HAP-1 (cell line): ENCODE measurements around the gene SLC6A6.
A peak's percentile ranks its signal among the peaks of the same experiment; 100 is the strongest.
"Not testable (repeated sequence)": the region's sequence is repeated elsewhere in the genome, so short reads cannot be mapped to it uniquely, and the experiment has no call there.

Experiments used
- DNase-seq, 2 experiments: peaks; one replicate each; pipeline ENCODE4 v3.0.0-alpha.2; 2016 to 2020; ENCODE audit warnings: low spot score in 2 of 2
- H3K27me3 ChIP-seq: fragments of 250-450 bp; sonication (Bioruptor Pico); 2 replicates; pipeline ENCODE4 v1.5.1; 2020; ENCODE audit warnings: low read depth, mild to moderate bottlenecking, moderate library complexity
- H3K36me3 ChIP-seq: fragments of 250-450 bp; sonication (Bioruptor Pico); replicated peaks from 2 replicates; pipeline ENCODE4 v1.5.1; 2020; ENCODE audit warnings: mild to moderate bottlenecking
- H3K4me1 ChIP-seq: fragments of 250-450 bp; sonication (Bioruptor Pico); 2 replicates; pipeline ENCODE4 v1.5.1; 2020; ENCODE audit warnings: mild to moderate bottlenecking
- H3K4me3 ChIP-seq: fragments of 250-450 bp; sonication (Bioruptor Pico); 2 replicates; pipeline ENCODE4 v1.5.1; 2020; ENCODE audit warnings: mild to moderate bottlenecking, moderate library complexity
- H3K9me3 ChIP-seq: fragments of 250-450 bp; sonication (Bioruptor Pico); 2 replicates; pipeline ENCODE4 v1.5.1; 2020; ENCODE audit warnings: mild to moderate bottlenecking, moderate library complexity
- in situ Hi-C: fragments of 300-500 bp; cut with MboI; formaldehyde crosslinking; loops from 3 replicates; pipeline ENCODE4 v1.14.3; 2020; ENCODE audit warnings: low sequenced_read_pairs, inconsistent platforms, mixed read lengths

SLC6A6 gene

DNA sequence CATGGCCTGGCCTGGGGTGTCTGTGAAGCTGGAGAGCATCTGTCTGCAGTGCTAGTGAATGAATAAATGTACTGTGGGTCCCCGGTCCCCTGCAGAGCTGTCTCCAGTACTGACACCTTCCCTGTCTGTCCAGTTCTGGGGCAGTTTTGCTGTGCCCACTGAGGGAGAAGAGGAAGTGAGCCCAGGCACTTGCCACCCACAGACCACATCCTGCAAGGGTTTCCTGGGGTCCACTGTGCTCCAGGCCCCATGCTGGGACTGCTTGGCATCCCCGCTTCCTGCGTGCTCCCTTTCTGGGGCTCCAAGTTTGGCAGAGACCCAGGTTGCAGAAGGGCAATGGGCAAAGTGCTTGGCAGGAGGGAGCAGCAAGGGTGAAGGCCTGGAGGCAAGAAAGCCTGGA lies 4.9 kb upstream of the SLC6A6 start:
- in situ Hi-C loops, result no loop called here
- no peak for DNase-seq
- Histone ChIP-seq H3K4me3 (no peak overlapping the region), H3K4me1 (peaks cover 4% of the 10 kb centered on the region), H3K9me3 (no peaks in the 10 kb centered on the region), H3K27me3 (no peaks in the 10 kb centered on the region), H3K36me3 (no peaks in the 10 kb centered on the region)

DNA sequence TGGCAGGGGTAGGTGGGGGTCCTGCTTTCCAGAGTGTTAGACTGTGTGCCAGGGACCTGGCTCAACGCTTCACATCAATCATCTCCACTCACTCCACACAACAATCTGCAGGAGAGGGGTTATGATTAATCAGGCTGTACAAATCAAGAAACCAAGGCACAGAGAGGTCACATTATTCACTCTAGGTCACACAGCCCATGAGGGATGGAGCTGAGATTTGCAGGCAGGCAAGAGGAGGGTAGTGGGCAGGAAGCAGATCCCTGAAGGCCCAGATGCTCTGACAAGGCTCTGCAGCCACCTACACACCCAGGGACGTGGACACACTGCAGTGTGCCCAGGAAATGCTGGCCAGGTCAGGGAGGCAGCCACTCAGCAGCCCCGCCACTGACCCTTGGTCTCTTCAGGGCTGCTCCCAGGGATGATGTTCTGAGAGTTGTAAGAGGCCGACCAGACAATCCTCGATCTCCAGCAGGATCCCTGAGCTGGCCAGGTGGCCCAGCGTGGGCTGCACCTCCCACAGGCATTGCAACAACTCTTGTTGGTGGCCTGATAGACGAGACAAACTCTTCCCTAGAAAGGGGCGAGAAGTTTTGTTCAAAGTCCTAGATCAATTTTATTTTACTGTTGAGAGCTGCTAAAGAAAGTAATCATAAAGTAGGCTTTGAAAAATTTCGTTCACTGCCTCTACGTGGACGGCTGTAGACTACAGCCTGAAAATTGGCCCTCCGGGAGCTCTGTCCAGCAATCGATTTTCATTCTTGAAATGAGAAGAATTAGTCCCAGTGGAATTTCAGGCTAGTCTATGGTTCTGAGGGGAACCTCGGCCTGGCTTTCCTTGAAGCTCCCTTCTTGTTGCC lies 4.2 kb upstream of the SLC6A6 start:
- no peak overlapping the region for H3K4me3 ChIP-seq
- no peaks in the 10 kb centered on the region for H3K27me3 ChIP-seq
- no peaks in the 10 kb centered on the region for H3K9me3 ChIP-seq
- no peak for DNase-seq
- H3K4me1 ChIP-seq, result peaks cover 4% of the 10 kb centered on the region
- in situ Hi-C loops, result no loop called here
- H3K36me3 ChIP-seq, result no peaks in the 10 kb centered on the region

DNA sequence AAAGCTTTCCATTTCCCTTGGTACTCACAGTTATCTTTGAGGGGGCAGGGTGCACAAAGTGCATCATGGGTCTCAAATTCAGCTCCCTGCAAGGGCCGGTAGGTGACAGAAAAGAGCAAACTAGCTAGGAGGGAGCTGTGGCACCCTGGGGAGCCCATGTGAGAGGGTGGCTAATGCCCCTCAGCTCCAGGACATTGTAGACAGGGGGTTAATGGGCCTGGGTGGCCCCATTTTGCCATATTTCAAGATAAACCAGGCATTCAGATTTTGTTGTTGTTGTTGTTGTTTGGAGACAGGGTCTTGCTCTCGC lies 3.7 kb upstream of the SLC6A6 start:
- H3K4me3 ChIP-seq, result no peak overlapping the region

DNA sequence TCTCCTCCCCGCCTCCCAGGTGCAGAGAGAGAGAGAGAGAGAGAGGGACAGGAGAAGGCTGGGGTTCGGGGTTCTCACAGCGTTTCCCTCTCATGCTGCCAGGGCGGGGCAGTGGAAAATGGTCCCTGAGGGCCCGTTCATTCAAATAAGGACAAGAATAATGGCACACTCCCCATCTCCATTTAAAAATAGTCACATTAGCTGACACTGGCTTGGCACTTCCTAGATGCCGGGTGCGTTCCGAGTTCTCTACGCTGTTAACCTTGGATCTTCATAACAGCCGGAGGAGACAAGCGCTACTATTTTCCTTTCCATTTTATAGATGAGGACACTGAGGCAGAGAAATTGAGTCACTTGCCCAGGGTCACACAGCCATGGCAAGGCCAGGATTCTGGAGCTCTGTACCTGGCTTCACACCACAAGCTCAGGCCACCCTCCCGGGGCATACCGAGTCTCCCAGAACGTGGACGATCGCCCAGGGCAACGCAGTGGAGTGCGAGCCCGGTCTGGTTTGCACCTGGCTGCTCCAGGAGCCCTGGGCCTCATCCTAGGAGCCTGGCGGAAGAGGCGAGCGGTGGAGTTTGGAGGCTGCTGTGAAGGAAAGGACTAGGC lies 608 bp upstream of the SLC6A6 start:
- H3K27me3 ChIP-seq, result no peaks in the 10 kb centered on the region
- H3K36me3 ChIP-seq, result no peaks in the 10 kb centered on the region
- H3K4me3 ChIP-seq, result peak overlapping the region; percentile 63
- H3K4me1 ChIP-seq, result peaks cover 9% of the 10 kb centered on the region
- in situ Hi-C loops, result no loop called here
- no peaks in the 10 kb centered on the region for H3K9me3 ChIP-seq
- DNase-seq, result no peak

More for the DNA sequence above, 3.7 kb upstream of the SLC6A6 start:
- DNase-seq, result no peak
- Histone ChIP-seq H3K27me3 (no peaks in the 10 kb centered on the region), H3K4me1 (peaks cover 4% of the 10 kb centered on the region), H3K9me3 (no peaks in the 10 kb centered on the region), H3K36me3 (no peaks in the 10 kb centered on the region)
- in situ Hi-C loops, result no loop called here

DNA sequence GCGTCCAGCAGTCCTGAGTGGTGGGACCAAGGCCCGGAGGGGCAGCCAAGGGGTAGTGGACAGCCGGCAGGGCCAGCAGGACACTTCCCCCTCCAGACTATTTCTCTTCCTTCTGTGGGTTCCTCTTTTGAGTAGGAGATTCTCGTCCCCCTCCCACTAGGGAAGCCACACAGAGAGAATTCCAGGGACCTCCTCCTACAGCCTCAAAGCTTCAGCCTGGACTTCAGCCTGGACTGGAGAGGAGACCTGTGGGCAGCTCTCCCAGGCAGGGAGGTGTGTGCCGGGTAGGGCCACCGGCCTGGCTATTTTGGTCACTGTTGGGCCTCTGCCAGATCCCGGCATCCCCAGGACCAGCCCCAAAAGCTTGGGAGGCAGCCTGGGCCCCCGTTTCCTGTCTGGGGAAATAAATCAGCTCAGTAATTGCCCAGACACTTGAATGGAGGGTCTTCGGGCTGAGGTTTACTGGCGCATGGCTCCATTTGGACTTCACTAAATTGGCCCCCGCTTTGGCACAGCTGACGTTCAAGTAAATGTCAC lies 1.3 kb downstream of the SLC6A6 start:
- Histone ChIP-seq H3K4me1 (peaks cover 9% of the 10 kb centered on the region), H3K27me3 (no peaks in the 10 kb centered on the region), H3K9me3 (no peaks in the 10 kb centered on the region), H3K36me3 (no peaks in the 10 kb centered on the region), H3K4me3 (peak overlapping the region; percentile 63)
- peak in 1 of 2 experiments; percentile 47 for DNase-seq
- in situ Hi-C loops, result no loop called here

DNA sequence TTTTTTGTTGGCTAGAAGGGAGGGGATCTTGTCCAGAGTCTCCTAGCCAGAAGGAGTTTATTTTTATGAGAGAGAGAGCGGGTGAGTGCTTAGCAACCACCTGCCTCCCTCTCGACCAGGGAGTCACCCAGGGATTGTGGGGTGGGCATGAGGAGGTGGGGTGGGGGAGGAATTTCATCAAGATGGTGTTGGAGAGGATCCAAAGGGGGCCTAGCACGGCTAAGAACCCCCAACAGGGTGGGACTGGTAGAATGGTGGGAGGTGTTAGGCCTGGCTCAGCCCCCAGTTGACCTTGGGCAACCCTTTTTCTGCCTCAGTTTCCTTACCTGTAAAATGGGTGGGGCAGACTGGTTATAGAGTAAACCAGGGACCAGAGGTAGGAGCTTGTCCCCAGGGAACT lies 1.8 kb downstream of the SLC6A6 start:
- Histone ChIP-seq H3K4me1 (peaks cover 9% of the 10 kb centered on the region), H3K27me3 (no peaks in the 10 kb centered on the region), H3K36me3 (no peaks in the 10 kb centered on the region), H3K4me3 (peak overlapping the region; percentile 63), H3K9me3 (no peaks in the 10 kb centered on the region)
- in situ Hi-C loops, result no loop called here
- DNase-seq, result no peak

DNA sequence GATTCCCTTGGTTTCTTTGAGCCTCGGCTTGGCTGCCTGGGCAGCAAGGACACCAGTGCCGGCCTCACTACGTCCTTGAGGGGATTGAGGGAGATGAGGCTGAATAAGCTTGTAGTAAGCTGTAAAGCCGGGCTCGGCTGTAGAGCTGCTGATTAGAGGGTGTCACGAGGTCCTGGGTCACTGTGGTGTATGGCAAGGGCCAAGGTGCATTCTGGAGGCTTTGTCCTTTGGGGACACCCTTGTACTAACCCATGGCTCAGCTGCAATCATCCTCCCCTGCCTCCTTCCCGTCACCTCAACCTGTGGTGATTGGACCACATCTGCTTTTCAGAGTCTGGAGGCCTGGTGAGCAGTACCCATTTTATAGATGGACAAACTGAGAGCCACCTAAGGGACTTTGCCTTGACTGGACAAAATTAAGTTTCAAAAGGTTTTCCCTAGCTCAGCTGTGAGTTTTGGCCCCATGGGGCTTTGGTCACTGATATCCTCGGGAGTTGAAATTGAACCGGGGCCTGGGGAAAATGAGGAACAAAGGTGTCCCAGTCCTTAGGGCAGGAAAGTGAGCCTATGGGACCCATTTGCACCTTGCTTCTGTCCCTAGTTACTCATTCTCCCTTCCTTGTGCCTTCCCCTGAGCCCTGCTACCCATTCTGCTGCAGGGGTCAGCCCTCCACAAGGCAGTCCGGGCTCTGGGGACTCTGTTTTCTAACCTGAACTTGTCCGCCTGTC lies 2.4 kb downstream of the SLC6A6 start:
- Histone ChIP-seq H3K36me3 (no peaks in the 10 kb centered on the region), H3K9me3 (no peaks in the 10 kb centered on the region), H3K4me1 (peaks cover 9% of the 10 kb centered on the region), H3K27me3 (no peaks in the 10 kb centered on the region), H3K4me3 (peak overlapping the region; percentile 63)
- peak in 1 of 2 experiments; percentile 27 for DNase-seq
- in situ Hi-C loops, result no loop called here

DNA sequence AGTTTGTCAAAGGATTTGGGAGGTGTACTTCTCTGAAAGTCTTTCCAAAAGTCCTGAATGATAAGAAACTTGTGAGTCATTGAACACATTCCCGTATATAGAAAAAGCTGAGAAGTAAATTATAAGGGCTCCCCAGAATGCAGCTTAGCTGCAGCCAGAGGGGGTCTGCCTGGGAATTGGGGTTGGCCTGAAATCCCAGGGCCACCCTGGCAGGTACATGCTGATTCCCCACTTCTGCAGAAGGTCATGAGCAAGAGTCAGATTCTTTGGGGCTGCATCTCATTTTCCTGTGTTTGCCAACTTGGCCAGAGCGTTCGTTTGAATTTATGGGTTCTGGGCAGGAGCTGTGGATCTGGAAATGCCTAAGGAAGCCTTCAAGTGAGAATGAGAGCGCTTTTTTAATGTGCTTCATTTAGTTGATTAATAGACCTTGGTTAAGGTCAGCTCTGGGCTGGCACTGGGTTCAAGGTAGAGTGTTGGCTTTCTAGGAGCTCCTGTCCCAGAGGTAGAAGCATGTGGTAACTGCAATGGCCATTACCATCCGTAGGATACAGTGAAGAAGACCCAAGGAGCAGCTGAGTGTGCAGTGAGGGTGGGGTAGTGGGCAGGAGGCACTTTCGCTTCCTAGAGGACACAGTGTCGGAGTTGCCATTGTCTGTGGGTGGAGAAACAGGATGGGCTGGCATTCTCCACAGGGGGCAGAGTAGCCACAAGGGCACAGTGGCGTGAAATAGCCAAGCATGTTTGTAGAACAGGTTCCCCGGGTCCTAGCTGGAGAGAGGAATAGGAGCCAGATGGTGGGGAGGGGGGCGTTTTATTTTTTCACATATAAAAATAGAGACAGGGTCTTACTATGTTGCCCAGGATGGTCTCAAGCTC lies 3.2 kb downstream of the SLC6A6 start:
- peaks cover 9% of the 10 kb centered on the region for H3K4me1 ChIP-seq
- H3K9me3 ChIP-seq, result no peaks in the 10 kb centered on the region
- no peak for DNase-seq
- no peak overlapping the region for H3K4me3 ChIP-seq
- H3K27me3 ChIP-seq, result no peaks in the 10 kb centered on the region
- in situ Hi-C loops, result no loop called here
- H3K36me3 ChIP-seq, result peaks cover under 1% of the 10 kb centered on the region

DNA sequence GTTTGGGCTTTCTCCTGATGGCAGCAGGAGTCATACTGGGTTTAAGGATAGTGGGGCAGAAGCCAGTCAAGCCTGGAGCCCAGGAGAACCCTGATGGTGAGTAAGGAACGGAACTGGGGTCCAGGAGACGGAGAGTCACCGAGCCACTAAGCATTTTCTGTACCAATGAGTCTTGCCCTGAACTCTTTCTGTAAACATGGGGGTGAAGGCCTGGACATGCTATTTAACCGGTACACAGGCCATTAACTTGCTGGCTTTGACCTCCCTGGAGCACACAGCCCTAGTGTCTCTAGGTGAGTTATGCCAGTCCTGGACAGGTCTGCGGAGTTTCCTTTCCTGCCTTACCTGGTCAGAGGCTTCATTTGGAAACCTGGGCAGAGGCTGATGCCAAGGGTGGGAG lies 3.9 kb downstream of the SLC6A6 start:
- H3K4me3 ChIP-seq, result no peak overlapping the region
- no peaks in the 10 kb centered on the region for H3K27me3 ChIP-seq
- in situ Hi-C loops, result no loop called here
- no peak for DNase-seq
- H3K36me3 ChIP-seq, result peaks cover 8% of the 10 kb centered on the region
- peaks cover 9% of the 10 kb centered on the region for H3K4me1 ChIP-seq
- no peaks in the 10 kb centered on the region for H3K9me3 ChIP-seq

DNA sequence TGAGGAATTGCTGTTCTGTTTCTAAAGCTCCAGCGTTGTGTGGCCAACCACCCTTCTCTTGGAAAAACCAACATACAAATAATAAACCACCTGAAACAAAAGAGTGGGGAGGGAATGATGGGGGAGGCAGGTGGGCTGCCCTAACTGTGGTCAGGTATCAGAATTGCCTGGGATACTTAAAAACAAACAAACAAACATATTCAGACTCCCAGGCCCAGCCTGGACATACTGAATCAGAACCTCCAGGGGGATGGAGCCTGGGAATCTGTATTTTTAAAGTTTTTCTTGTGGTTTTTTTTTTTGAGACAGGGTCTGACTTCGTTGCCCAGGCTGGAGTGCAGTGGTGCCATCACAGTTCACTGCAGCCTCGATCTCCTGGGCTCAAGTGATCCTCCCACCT lies 4.4 kb downstream of the SLC6A6 start:
- Histone ChIP-seq H3K9me3 (no peaks in the 10 kb centered on the region), H3K4me1 (peaks cover 9% of the 10 kb centered on the region), H3K27me3 (no peaks in the 10 kb centered on the region), H3K4me3 (no peak overlapping the region), H3K36me3 (peaks cover 10% of the 10 kb centered on the region)
- DNase-seq, result no peak
- in situ Hi-C loops, result no loop called here

DNA sequence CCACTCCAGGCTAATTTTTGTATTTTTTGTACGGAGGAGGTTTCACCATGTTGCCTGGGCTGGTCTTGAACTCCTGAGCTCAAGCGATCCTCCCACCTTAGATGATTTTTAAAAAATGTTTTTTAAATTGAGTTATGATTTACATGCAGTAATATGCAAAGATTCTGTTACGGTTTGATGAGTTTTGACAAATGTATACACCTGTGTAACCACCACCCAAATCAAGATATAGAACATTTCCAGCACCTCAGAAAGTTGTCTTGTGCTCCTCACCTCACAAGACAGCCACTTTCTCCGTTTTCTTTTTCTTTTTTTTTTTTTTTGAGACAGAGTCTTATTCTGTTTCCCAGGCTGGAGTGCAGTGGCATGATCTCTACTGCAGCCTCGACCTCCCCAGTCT lies 4.8 kb downstream of the SLC6A6 start:
- H3K27me3 ChIP-seq, result no peaks in the 10 kb centered on the region
- peaks cover 10% of the 10 kb centered on the region for H3K36me3 ChIP-seq
- H3K4me3 ChIP-seq, result no peak overlapping the region
- peaks cover 5% of the 10 kb centered on the region; the same call in 1 of the 2 replicates for H3K4me1 ChIP-seq
- H3K9me3 ChIP-seq, result no peaks in the 10 kb centered on the region
- no peak for DNase-seq
- in situ Hi-C loops, result no loop called here

DNA sequence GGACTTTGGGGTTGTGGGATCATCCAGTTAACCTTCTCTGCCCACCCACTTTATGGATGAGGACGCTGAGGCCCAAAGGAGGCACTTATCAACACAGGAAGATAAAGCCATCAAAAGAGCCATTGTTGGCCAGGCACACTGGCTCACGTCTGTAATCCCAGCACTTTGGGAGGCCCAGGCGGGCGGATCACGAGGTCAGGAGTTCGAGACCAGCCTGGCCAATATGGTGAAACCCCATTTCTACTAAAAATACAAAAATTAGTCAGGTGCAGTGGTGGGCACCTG lies 7.3 kb downstream of the SLC6A6 start:
- in situ Hi-C loops, H3K9me3 ChIP-seq: not testable (repeated sequence)
- peaks cover 11% of the 10 kb centered on the region for H3K4me1 ChIP-seq

DNA sequence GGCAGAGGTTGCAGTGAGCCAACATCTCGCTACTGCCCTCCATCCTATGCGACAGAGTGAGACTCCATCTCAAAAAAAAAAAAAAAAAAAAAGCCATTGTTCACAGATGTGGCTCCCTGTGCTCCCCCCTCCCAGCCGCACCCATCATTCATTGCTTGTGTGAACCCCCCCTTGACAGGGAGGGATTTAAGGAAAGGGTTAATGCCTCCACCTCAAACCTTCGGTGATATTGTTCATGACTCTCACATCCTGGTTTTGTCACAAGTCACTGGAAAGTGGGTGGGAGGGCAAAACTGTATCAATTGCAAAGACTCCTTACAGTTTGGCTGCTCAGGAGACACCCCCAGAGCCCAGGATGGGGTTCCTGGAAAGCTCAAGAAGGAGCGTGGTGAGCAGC lies 7.7 kb downstream of the SLC6A6 start:
- H3K36me3 ChIP-seq, result peaks cover 10% of the 10 kb centered on the region
- in situ Hi-C loops, result no loop called here
- peaks cover 9% of the 10 kb centered on the region for H3K4me1 ChIP-seq
- no peak for DNase-seq
- H3K9me3 ChIP-seq, result no peaks in the 10 kb centered on the region
- no peaks in the 10 kb centered on the region for H3K27me3 ChIP-seq
- no peak overlapping the region for H3K4me3 ChIP-seq

More for the DNA sequence above, 7.3 kb downstream of the SLC6A6 start:
- H3K4me3 ChIP-seq, DNase-seq, H3K27me3 ChIP-seq: not testable (repeated sequence)
- H3K36me3 ChIP-seq, result peaks cover 10% of the 10 kb centered on the region
